ENCODE data around the gene ZFP57.

The ZFP57 gene

DNA sequence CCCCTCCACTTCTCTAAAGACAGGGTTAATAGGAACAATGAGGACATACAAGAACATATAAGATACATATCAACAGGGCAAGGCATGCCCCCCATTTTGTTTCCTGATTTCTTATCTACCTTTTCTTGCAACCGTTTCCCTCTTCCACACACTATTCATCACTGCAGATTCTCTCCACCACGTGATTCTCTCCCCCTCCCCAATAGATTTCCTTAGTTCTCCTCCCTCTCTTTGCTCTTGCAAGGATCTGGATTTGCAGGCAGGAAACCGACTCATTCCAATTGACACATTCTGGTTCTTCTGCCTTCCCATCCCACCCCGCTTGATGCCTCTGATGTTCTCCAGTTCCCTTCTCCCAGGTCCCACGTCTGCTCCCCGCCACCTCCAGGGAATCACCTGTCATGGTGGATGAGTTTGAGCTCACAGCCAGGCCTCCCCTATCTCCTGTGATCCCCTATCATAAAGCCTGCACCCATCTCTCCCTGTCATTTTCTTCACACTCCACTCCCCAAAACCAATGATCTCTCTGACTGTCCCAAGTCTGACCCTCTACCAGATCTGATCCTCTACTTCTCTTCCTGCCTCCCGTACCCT lies 55.5 kb downstream of the ZFP57 start:
- no peak for DNase-seq (ENCODE audit: low read depth)

DNA sequence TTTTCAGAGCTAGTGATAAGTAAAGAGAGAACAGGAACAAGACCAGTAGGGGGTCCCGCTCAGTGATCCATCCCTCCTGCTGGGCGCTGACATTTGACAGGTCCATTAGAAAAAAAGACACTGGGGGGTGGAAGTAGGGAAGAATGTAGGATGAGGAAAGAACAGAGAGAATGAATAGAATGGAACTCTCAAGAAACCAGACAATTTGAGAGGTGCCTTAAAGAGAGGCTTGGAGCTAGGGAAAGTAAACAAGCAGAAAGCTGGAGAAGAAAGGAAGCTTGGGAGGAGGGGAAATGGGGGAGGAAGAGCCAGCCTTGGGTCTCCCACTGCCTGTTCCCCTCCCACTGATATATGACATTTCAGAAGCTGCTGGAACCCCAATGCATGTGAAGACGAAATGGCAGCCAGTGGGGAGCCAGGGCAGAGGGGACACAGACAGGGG lies 56.4 kb downstream of the ZFP57 start:
- no peak for DNase-seq (ENCODE audit: low read depth)

All from activated T-cell treated with anti-CD3 and anti-CD28 coated beads for 1 hour (primary cell).